SW480 (cell line): ENCODE results near the gene KLHL17.
A peak's percentile ranks its signal among the peaks of the same experiment; 100 is the strongest.
"Not testable (repeated sequence)": the region's sequence is repeated elsewhere in the genome, so short reads cannot be mapped to it uniquely, and the experiment has no call there.

Source experiments
- DNase-seq: peaks from one replicate; pipeline ENCODE4 v3.0.0-alpha.2; 2016; ENCODE audit warnings: low spot score

The KLHL17 gene

DNA sequence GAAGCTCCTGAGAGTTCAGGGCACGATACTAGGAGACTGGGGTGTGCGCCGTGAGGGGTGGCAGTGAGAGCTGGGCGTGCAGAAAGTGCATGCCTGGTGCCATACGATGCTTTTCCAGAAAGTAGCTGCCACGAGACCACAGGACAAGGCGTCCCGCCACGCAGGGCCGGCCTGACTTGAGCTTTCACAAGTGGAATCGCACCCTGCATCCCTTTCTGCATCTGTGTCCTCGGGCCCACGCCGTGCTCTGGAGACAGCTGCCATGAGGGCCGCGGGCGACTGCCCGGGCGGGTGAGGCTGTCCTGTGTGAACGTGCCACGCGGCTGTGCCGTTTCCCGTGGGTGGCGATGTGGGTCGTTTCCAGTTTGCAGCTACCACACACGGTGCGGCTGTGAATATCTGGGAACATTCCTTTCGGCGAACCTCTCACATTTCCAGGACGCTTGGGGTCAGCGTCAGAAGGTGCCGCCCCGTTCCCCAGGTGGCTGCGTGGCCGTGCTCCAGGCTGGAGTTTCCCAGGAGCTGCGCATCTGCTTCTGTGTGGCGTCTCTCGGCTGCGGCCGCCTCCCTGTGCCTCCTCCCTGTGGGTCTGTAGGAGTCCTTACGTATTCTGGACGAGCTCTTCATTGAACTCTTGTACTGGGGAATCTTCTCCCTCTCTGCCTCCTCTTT lies 22.5 kb downstream of the KLHL17 start:
- no peak for DNase-seq

GRCh38 chr1:983798-984475 lies 23.6 kb downstream of the KLHL17 start:
- DNase-seq = no peak

DNA sequence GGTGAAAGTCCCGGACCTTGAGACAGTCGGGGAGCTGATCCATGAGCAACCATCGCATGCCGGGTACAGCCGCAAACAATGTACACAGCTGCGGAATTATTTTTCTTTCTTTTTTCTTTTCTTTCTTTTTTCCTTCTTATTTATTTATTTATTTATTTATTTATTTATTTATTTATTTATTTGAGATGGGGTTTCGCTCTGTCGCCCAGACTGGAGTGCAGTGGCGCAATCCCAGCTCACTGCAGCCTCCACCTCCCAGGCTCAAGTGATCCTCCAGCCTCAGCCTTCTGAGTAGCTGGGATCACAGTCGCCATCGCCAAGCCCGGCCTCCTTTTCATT lies 24.1 kb downstream of the KLHL17 start:
- no peak for DNase-seq

GRCh38 chr1:985126-985525 lies 24.7 kb downstream of the KLHL17 start:
- DNase-seq = no peak

GRCh38 chr1:988061-988460 lies 27.7 kb downstream of the KLHL17 start:
- not testable (repeated sequence) for DNase-seq

DNA sequence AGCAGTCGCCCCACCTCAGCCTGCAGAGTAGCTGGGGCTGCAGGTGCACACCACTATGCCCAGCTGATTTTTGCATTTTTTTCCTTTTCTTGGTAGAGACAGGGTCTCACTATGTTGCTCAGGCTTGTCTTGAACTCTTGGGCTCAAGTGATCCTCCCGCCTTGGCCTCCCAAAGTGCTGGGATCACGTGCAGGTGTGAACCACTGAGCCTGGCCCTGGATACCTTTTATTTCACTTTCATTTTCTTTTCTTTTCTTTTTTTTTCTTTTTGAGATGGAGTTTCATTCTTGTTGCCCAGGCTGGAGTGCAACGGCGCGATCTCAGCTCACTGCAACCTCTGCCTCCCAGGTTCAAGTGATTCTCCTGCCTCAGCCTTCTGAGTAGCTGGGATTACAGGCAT lies 30.9 kb downstream of the KLHL17 start:
- not testable (repeated sequence) for DNase-seq

GRCh38 chr1:991895-992294 lies 31.5 kb downstream of the KLHL17 start:
- no peak for DNase-seq

DNA sequence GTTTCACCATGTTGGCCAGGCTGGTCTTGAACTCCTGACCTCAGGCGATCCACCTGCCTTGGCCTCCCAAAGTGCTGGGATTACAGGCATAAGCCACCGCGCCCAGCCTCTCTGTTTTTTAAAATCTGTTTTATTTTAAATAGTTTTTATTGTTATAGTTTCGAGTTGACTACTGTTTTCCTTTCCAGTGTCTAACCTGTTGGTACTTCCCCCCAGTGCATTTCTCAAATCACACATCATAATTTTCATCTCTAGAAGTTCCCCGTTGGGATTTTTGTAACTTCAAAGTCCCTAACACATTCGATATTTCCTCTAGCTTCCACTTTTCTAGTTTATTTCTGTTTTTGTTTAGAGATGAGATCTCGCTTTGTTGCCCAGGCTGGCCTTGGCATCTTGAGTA lies 32.0 kb downstream of the KLHL17 start:
- DNase-seq = no peak

DNA sequence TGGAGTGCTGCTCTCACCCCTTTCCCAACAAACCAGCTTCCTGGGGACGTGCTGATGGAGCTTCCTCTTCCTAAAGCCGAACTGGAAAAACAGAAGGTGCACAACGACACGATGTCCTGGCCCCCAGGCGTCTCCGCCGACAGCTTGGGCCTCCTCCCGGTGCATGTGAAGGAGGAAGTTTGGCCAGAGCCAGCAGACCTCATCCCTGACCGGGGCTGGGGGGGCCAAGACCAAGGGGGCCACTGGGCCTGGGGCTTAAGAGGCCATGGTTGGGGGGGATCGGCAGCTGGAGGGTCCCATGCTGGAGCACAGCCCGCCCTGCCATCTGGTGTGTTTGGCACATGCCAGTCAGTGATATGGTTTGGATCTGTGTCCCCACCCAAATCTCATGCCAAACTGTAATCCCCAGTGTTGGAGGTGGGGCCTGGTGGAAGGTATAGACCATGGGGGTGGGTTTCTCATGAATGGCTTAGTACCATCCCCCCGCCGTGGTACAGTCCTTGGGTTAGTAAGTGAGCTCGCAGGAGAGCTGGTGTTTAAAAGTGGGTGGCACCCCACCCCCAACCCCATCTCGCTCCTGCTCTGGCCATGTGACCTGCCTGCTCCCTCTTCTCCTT lies 33.1 kb downstream of the KLHL17 start:
- no peak for DNase-seq

GRCh38 chr1:994546-994945 lies 34.2 kb downstream of the KLHL17 start:
- DNase-seq = not testable (repeated sequence)

DNA sequence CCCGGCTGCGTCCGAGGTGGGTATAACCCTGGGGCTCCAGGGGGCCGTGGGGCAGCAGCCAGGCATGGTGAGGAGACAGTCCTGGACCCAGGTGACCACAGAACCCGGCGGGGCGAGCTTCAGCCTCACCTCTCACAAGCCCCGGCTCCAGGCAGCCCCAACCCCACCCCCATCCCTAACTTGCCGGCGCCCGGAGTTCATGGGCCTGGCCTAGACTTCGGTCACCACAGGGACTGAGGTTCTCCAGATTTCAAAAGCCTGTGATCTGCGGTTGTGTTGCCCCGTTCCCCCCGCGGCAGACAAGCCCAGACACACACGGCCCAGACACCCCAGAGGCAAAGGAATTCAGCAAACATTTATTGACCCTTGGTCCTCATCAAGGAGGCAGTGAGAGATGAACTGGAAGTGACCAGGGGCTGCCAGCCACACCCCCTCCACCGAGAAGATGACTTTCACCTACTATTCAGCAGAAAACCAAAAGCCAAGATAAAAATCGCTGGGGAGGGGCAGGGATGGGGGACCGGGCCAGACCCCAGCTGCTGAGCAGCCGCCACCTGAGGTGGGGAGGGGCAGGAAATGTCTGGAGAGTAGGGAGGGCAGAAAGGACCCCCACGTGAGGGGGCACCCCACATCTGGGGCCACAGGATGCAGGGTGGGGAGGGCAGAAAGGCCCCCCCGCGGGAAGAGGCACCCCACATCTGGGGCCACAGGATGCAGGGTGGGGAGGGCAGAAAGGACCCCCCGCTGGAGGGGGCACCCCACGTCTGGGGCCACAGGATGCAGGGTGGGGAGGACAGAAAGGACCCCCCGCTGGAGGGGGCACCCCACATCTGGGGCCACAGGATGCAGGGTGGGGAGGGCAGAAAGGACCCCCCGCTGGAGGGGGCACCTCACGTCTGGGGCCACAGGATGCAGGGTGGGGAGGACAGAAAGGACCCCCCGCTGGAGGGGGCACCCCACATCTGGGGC lies 35.6 kb downstream of the KLHL17 start:
- no peak for DNase-seq

DNA sequence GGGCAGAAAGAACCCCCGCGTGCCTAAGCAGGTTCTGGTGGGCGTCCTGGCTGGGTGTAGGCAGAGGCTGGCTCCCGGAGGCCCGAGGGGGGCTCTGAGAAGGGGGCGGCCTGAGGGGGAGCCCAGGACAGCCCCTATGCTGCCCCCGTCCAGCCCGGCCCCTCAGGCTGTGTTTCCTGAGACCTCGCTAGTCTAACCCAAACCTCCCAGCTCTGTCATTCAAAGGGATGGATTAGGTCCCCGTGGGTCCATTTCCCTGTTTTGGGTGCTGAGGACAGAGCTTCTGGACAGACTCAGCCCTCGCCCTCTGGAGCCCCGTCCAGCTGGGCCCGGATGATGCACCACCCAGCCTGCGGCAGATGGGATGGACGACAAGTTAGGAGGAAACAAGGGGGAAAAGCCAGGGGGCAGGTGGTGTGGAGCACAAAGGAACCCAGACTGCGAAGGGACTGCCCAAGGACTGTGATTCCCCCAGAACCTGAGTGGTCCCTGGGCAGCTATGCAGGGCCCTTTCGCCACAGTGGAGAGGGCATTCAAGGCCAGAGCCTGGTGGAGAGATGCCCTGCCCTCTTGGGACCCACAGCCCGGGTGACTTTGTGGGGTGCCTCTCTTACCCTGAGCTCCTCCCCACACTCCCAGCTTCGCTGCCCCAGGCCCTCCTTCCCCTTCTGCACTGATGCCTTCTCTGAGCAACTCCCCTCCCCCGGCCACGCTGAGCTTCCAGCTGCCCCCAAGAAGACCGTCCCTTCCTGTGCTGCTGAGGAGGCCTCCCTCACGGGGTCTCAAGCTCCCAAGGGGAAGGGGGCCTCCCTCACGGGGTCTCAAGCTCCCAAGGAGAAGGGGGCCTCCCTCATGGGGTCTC lies 36.7 kb downstream of the KLHL17 start:
- peak; percentile 21 for DNase-seq

DNA sequence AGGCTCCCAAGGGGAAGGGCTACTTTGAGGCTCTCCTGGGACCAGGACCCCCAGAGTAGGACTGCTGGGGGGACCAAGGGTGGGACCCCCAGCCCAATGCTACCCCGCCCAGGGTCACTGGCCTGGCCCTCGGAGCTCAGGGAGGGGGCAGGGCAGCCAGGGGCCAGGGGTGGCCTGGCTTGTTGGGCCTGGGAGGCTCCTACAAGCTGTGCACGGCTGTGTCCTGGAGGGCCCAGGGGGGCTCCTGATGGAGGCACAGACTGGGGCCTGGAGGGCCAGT lies 37.3 kb downstream of the KLHL17 start:
- DNase-seq = no peak

GRCh38 chr1:997993-998744 lies 37.8 kb downstream of the KLHL17 start:
- DNase-seq = no peak

DNA sequence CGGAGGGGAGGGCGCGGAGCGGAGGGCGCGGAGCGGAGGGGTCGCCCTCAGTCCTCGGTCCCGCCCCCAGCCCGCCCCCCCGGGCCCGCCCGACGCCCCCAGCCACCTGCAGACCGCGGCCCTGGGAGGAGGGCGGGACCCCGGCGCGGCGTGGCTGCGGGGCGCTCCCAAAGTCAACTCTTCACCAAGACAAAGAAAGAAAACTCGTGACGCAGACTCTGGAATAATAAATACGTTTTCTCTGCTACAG lies 38.3 kb downstream of the KLHL17 start:
- DNase-seq = peak; percentile 40

GRCh38 chr1:998995-999724 lies 38.8 kb downstream of the KLHL17 start:
- no peak for DNase-seq

GRCh38 chr1:999725-1000356 lies 39.5 kb downstream of the KLHL17 start, which contains the start of gene HES4:
TSS of gene HES4 (minus strand) at chr1:1000097. CDS start at chr1:999973, 124 bp downstream.
- DNase-seq = peak; percentile 94

GRCh38 chr1:1000357-1001056 lies 40.1 kb downstream of the KLHL17 start:
- DNase-seq = peak; percentile 88

DNA sequence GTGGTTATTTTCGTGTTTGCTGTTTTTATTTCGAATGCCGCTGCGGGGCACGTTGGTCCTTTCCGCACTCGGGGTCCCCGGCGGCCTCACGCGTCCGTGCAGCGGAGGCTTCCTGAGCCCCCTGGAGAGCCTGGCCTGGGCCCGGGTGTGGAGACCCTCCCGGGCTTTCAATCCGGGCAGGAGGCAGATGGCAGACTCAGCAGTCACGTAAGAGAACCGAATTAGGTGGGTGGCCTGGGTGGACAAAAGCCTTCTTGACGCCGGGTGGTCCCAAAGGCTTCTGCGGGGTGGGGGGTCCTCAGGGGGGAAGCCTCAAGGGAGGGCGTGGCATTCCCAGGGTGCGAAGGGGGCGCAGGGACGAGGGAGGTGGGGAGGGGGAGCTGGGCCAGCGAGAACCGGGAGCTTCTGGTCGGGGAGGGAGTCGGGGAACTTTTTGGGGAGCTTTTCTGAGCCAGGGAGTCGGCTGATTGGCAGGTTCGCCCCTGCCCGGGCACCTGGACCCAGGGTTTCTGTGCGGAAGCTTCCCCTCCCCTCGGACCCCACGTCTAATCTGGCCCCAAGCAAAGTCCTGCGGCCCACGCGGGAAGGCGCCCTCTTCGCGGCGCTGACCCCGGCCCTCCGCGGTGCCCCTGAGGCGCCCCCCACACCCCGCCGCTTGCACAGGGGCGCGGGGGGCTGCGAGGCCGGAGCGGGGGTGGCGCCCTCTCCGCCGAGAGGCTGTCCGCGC lies 40.8 kb downstream of the KLHL17 start:
- no peak for DNase-seq
